Activated CD4-positive, alpha-beta T cell treated with anti-CD3 and anti-CD28 coated beads for 4 hours (primary cell): ENCODE results near the gene EXOC6B.

Experiments used
- DNase-seq, 2 donors: peaks; one replicate each; pipeline ENCODE4 v3.0.0-alpha.2; 2020

Gene EXOC6B

GRCh38 chr2:72340665-72341064 lies 485.2 kb downstream of the EXOC6B start:
- DNase-seq = no peak

DNA sequence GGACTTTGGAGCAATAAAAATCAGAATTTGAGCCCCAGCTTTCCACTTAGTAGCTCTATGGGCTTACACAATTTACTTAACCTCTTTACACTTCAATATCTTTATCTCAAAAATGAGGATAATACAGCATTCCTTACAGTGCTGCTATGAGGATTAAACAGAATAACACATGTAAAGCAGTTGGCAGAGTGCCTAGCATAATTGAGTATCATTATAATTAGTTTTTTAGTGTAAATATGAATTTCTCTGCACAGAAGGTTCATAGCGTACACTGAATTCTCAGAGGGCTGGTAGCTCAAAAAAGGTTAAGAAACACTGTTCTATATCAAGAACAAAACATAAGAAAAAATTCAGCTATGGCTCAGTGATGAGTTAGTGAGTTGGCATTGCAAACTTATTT lies 487.8 kb downstream of the EXOC6B start:
- DNase-seq = no peak

DNA sequence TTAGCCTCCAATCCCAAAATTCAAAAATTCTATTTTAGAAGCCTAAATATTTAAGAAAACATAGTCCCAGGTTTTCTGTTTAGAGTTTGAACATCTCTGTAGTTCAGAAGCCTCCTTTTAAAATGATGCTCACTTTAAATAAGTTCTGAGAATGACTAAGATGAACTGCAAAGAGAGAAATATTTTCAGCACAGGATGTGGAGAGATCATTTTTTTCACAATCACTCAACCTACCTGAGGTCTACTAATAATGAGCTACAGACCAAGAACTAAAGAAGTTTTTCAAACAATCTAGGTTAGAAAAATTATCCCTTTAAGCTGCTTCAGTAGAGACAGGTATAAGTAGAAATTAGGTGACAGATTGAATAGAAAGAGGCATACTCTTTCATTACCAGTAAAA lies 493.1 kb downstream of the EXOC6B start:
- DNase-seq = no peak

DNA sequence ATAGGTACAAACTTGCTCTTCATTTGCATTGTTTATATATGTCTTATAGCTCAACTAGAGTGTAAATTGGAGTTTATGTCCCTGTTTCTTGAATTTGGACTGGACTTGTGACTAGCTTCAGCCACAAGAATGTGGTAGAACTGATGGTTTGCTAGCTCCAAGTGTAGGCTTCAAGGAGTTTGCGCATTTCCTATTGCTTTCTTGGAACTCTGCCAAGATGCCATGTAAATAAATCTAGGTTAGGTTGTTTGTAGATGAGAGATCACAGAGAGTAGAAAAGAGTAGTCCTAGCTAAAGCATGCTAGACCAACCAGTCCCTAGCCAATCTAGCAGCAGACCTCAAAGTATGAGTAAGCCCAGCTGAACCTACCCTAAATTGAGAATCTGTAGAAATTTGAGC lies 495.2 kb downstream of the EXOC6B start:
- no peak for DNase-seq

- DNase-seq = no peak
These were observed 499.1 kb downstream of the EXOC6B start for GRCh38 chr2:72326759-72327158.

GRCh38 chr2:72325592-72326422 lies 500.0 kb downstream of the EXOC6B start:
- no peak for DNase-seq

DNA sequence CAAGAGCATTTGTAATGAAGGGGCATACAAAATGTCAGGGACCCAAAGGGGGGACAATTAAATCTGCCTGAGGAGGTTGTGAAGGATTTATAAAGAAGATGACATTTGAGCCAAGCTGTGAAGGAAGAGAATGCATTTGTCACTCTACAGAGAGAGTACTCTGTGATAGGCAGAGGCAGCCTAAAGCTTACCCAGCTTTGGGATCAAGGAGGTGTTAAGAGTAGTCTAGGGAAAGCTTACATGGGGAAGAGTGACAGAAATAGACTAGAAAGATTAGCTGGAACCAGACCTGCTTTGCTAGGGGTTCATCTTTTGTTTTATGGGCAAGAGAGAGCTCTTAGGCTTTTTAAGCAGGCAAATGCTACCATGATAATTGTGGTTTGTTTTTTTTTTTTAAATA lies 509.1 kb downstream of the EXOC6B start:
- no peak for DNase-seq

GRCh38 chr2:72300147-72300684 lies 525.6 kb downstream of the EXOC6B start:
- no peak for DNase-seq

GRCh38 chr2:72293620-72294019 lies 532.2 kb downstream of the EXOC6B start:
- no peak for DNase-seq

DNA sequence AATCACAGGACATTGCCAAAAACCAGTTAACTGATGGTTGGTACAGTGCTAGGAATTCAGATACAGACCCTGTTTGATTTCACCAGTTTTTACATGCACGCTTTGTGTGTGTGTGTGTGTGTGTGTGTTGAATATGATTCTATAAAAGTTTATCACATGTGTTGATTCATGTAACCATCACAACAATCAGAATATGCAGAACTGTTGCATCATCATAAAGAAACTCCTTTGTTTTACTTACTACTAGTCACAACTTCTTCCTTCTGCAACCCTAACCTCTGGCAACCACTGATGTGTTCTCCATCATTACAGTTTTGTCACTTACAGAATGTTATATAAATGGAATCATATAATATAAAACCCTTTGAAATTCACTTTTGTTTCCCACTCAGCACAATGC lies 533.4 kb downstream of the EXOC6B start:
- DNase-seq = no peak

- no peak for DNase-seq
These were observed 534.8 kb downstream of the EXOC6B start for GRCh38 chr2:72291059-72291458.

GRCh38 chr2:72289736-72290135 lies 536.1 kb downstream of the EXOC6B start:
- DNase-seq = no peak

- DNase-seq = no peak
These were observed 536.5 kb downstream of the EXOC6B start for GRCh38 chr2:72289283-72289682.

DNA sequence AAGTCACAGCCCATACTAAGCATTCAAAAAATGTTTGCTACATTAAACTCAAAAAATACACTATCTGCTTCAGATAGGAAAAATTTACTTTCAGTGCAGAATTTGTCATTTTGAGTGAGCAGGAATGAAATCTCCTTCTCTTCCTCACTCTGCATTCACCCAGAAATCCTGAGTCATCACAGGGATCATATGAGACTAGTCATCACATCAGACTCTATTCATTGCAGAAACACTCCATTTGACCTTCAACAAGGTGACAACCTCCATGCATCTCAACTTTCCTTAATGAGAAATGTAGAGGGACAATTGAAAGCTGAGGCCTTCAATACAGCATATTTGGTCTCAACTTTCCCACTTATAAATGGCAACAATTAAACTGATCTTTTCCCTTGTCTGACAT lies 547.8 kb downstream of the EXOC6B start:
- no peak for DNase-seq

GRCh38 chr2:72276876-72277275 lies 549.0 kb downstream of the EXOC6B start:
- DNase-seq = no peak

GRCh38 chr2:72276356-72276755 lies 549.5 kb downstream of the EXOC6B start:
- no peak for DNase-seq

GRCh38 chr2:72275084-72275483 lies 550.7 kb downstream of the EXOC6B start:
- no peak for DNase-seq

GRCh38 chr2:72274380-72274797 lies 551.4 kb downstream of the EXOC6B start:
- DNase-seq = no peak

DNA sequence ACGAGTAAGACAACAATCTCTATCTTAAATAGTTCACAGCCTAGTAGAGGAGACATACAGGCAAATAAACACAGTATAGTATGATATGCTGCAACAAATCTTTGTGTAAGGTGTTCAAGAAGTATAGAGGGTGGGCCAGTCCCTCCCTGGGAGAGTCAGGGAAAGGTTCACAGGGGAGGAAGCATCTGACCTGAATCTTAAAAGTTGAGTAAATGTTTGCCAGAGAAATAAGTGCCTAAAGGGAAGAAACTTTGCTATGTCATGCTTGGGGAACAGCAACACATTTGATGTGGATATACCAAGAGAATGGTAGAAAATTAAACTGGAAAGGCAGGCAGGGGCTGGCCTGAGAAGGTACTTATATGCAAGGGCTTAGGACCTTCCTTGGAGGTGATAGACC lies 552.4 kb downstream of the EXOC6B start:
- DNase-seq = no peak

- no peak for DNase-seq
These were observed 553.8 kb downstream of the EXOC6B start for GRCh38 chr2:72271766-72272641.

DNA sequence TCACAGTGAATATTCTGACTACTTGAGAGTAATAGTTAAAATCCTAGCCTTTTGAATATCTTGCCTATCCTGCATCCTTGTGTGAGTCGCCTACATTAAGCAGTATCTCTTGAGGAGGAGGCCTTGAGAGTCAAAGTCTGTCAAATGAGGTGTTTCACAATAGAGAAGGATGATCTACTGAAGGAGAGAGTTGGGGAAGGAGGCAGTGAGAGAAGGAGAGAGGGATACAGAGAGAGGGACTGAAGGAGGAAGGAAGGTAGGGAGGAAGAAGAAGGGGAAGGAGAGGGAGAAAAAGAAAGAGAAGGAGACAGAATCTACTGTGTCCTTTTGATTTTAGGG lies 554.6 kb downstream of the EXOC6B start:
- DNase-seq = no peak

- DNase-seq = no peak
These were observed 555.1 kb downstream of the EXOC6B start for GRCh38 chr2:72270556-72271275.

GRCh38 chr2:72263776-72264060 lies 562.1 kb downstream of the EXOC6B start:
- DNase-seq = no peak
